HG02981 (cell line): ENCODE results near the gene IGF2.

ENCODE experiments used
- ATAC-seq: cut with Tn5 transposase; IDR thresholded peaks from one replicate; pipeline ENCODE4 v1.9.1; 2021; ENCODE audit warnings: mild to moderate bottlenecking, moderate library complexity; ENCODE audit not compliant: unreplicated experiment

The IGF2 gene

GRCh38 chr11:2169626-2170570 is 30.7 kb upstream of the IGF2 start:
- ATAC-seq = no peak

GRCh38 chr11:2169005-2169378 is 29.8 kb upstream of the IGF2 start:
- no peak for ATAC-seq

- no peak for ATAC-seq
Measured at GRCh38 chr11:2168286-2169004, 29.3 kb upstream of the IGF2 start.

- ATAC-seq = no peak
Measured at GRCh38 chr11:2167141-2168045, 28.2 kb upstream of the IGF2 start.

- ATAC-seq = no peak
Measured at GRCh38 chr11:2166091-2166851, 27.1 kb upstream of the IGF2 start.

- ATAC-seq = no peak
Measured at GRCh38 chr11:2165571-2165970, 26.4 kb upstream of the IGF2 start.

- ATAC-seq = no peak
Measured at GRCh38 chr11:2164861-2165555, 25.8 kb upstream of the IGF2 start.

- ATAC-seq = no peak
Measured at GRCh38 chr11:2164081-2164480, 24.9 kb upstream of the IGF2 start.

GRCh38 chr11:2163428-2163978 is 24.3 kb upstream of the IGF2 start:
- no peak for ATAC-seq

- ATAC-seq = no peak
Measured at GRCh38 chr11:2160736-2161259, 21.6 kb upstream of the IGF2 start, which contains the start of gene INS. Gene INS (minus strand): TSS chr11:2161209. CDS start chr11:2160971, 238 bp downstream.

GRCh38 chr11:2159536-2160413 is 20.6 kb upstream of the IGF2 start:
- no peak for ATAC-seq

- no peak for ATAC-seq
Measured at GRCh38 chr11:2158966-2159365, 19.8 kb upstream of the IGF2 start.

- no peak for ATAC-seq
Measured at GRCh38 chr11:2158296-2158737, 19.1 kb upstream of the IGF2 start.

- no peak for ATAC-seq
Measured at GRCh38 chr11:2157294-2158040, 18.3 kb upstream of the IGF2 start.

- no peak for ATAC-seq
Measured at GRCh38 chr11:2156416-2157182, 17.4 kb upstream of the IGF2 start.

GRCh38 chr11:2155511-2155910 is 16.3 kb upstream of the IGF2 start:
- no peak for ATAC-seq

- ATAC-seq = no peak
Measured at GRCh38 chr11:2154889-2155288, 15.7 kb upstream of the IGF2 start.
